ENCODE results near the gene LYST.

GRCh38 chr1:235651170-235651806, 215.4 kb downstream of the LYST start:
- no peak for TF ChIP-seq CTCF (IDR thresholded peaks at IDR 0.05)
- no peak for TF ChIP-seq POLR2A (IDR thresholded peaks at IDR 0.05; ENCODE audit: low read depth)
- no peak for TF ChIP-seq POLR2AphosphoS5 (IDR thresholded peaks at IDR 0.05)
